ENCODE measurements around the gene PARM1. TPM values are rescaled to one million over a fixed set of nuclear protein-coding genes. Genes with fewer than 3 reads are reported as not detected.

Gene PARM1
- total and polyA plus RNA-seq, 2 experiments from 2014 or later = 4.9 to 10.4 TPM

GRCh38 chr4:74897386-74897785, 35.5 kb upstream of the PARM1 start:
- Mint-ChIP-seq H3K36me3 (ENCODE audit: low read depth) (no peaks in the 10 kb centered on the region), H3K4me3 (no peak overlapping the region), H3K27ac (no peak overlapping the region), H3K4me1 (peaks cover 12% of the 10 kb centered on the region), H3K27me3 (ENCODE audit: insufficient read depth, low read depth, poor library complexity) (no peaks in the 10 kb centered on the region), H3K9me3 (no peaks in the 10 kb centered on the region)
- H3K79me2 ChIP-seq (replicated peaks; ENCODE audit: insufficient read depth) = no peaks in the 10 kb centered on the region
- H3K4me2 ChIP-seq = no peak overlapping the region
- H3K27me3 ChIP-seq (ENCODE audit: insufficient read depth) = no peaks in the 10 kb centered on the region
- no peak for DNase-seq (ENCODE audit: low spot score)
- no peaks in the 10 kb centered on the region; the same call in 1 of the 2 replicates for H3K9me2 ChIP-seq (ENCODE audit: insufficient read depth)
- H3K27ac ChIP-seq (ENCODE audit: low read depth) = no peak overlapping the region
- no peak for ATAC-seq
- H2AFZ ChIP-seq = no peak overlapping the region
- no peak for TF ChIP-seq ZNF462 (CRISPR knock-in tag; IDR thresholded peaks at IDR 0.05)
- no peak for TF ChIP-seq CREB1 (CRISPR knock-in tag; IDR thresholded peaks at IDR 0.05; ENCODE audit: low read depth)
- TF ChIP-seq REST (IDR thresholded peaks at IDR 0.05; ENCODE audit: unreplicated experiment) = no peak
- H3K4me3 ChIP-seq = no peak overlapping the region
- H3K36me3 ChIP-seq (ENCODE audit: insufficient read depth) = no peaks in the 10 kb centered on the region
- H3K4me1 ChIP-seq (ENCODE audit: insufficient read depth) = peaks cover 9% of the 10 kb centered on the region
- H4K20me1 ChIP-seq (replicated peaks; ENCODE audit: insufficient read depth) = no peaks in the 10 kb centered on the region
- H3F3A ChIP-seq (replicated peaks; ENCODE audit: low read depth) = no peaks in the 10 kb centered on the region
